GM21619 (cell line): ENCODE results near the gene LMO1.

Source experiments
- ATAC-seq: cut with Tn5 transposase; IDR thresholded peaks from one replicate; pipeline ENCODE4 v1.9.1; 2021; ENCODE audit not compliant: unreplicated experiment

The LMO1 gene

GRCh38 chr11:8266246-8267241 is 2.9 kb upstream of the LMO1 start:
- ATAC-seq: no peak

DNA sequence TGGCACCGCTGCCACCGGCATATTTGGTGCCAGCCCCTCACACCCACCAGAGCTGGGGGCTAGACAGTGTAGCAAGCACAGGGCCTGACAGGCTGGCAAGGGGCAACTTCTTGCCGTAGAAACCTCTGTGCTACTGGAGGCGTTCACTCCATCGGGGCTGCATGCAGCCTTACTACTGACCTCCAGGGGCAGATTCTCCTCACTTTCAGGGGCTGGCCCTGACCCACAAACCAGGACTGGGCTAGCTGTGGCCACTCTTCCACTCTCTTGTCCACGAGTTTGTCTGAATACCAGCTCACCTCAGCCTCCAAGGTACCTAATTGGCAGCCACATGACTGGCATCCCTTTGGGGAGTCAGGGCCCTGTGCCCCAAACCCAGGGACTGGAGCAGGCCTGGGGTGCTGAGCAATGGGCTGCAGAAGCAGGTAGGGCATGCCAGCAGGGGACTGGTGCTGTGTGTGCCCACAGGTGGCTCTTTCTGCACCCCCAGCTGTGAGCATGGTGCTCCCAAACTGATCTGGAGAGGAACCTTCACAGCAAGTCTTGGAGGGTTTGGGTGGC is 2.1 kb upstream of the LMO1 start:
- ATAC-seq: no peak

DNA sequence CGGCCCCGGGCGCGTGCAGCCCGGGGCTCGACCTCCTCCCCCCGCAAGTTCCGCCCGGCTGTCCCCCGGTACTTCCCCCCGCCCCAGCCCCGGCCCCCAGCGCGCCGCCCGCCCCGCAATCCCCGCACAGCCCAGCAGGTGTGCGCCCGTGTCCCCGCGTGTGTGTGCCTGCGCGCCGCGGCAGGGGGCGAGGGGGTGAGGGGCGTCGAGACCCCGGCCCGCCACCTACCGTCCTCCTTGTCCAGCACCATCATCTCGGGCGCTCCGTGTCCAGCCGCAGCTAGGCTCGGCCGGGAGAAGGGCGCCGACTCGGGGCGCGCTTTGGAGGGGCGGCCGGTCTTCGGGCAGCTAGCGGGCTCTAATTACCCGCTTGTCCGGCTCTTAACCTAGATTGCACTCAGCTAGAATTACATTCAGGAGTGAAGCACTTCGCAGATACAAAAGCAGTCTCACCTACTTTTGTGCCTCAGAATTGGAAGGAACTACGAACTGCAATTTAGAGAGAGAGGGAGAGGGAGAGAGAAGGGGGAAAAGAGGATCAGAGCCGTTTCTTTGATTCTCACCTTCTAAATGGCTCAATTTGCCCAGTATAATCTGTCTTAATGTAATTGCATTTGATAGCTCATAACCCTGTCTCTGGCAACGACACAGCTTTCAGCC is 439 bp downstream of the LMO1 start:
- no peak for ATAC-seq

DNA sequence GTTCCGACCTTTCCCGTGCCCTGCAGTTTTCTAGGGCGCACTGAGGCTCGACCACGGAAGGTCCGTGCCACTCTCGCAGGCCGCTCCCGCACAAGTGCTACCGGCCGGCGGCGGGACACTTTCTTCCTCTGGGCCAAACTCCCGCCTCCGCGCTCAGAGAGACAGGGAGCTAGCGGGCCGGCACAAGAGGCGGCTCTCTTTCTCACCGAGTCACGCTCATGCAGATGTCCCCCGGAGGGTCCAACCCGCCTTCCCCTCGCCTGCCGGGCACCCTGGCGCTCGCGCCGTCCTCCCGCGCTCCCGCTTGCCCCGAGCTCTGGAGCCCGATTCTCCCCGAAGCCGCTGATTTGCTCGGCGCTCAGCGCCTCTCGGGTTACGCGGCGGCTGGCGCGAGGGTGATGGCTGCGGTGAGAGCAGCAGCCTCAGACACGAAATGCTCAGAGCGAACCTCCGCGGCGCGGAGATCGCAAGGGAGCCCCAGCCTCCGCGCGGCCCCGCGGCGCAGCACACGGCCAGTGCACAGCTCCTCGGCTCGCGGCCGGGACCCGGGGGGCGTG is 1.0 kb downstream of the LMO1 start:
- no peak for ATAC-seq

DNA sequence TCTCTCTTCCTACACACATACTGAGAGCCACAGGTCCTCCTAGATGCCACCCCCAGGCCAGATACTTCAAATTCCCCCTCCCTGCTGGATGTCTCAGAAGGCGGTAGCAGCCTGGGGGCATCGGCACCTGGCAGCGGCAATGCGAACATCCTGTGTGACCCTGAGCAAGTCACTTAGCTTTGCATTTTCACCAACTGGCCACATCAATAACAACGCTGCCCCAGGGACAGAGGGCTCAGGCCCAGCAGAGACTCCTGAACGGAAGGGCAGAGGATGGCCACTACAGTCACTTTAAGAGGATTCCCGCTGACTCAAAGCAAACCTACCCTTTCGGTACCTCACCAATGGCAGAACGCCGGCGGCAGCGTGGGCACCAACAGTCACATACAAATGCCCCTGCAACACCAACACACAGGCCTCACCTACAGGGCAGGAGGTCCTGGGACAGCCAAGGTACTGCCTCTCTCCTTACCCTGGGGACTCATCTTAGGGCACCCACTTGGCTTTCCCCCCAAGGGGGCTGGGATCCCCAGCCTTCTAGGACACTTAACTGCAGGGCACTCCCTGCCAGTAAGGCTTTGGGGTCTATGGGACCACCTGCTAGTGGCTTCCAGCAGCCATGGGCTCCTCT is 1.6 kb downstream of the LMO1 start:
- ATAC-seq: no peak

- ATAC-seq: no peak
These were observed 2.4 kb downstream of the LMO1 start for GRCh38 chr11:8261291-8261690.

GRCh38 chr11:8260202-8260966 is 3.3 kb downstream of the LMO1 start:
- ATAC-seq: no peak

- no peak for ATAC-seq
These were observed 4.2 kb downstream of the LMO1 start for GRCh38 chr11:8259306-8259959.

- ATAC-seq: no peak
These were observed 4.9 kb downstream of the LMO1 start for GRCh38 chr11:8258784-8259183.

GRCh38 chr11:8258289-8258688 is 5.4 kb downstream of the LMO1 start:
- ATAC-seq: no peak

DNA sequence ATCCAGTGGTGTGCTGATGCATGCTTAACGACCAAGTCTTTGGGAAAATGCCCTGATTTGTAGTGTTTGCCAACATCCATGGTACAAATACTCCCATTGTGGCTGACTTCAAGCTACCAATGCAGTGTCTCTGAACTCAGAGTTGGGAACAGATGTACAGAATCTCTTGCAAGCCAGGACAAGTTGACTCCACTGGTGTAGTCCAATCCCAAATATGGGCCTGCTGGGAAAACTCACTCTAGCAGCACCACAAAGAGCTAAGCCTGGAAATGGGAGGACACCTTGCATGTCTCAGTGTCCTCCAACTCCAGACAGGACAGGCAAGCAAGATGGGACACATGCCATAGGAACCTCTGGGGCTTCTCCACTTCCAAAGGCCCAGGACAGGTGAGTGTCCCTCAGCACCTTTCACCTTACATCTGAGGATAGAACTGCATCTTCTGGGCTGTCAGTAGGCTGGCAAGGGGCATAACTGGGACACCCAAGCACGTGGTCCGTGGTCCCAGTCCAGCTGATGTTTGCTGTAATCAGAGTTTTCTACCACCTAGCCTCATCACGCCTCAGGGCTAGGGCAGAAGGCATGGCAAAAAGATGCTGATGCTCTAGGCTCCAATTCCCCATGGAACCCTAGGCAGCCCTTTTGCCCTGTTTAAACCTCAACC is 6.5 kb downstream of the LMO1 start:
- no peak for ATAC-seq

GRCh38 chr11:8256271-8257002 is 7.2 kb downstream of the LMO1 start:
- ATAC-seq: no peak

- ATAC-seq: no peak
These were observed 10.1 kb downstream of the LMO1 start for GRCh38 chr11:8253566-8253965.

DNA sequence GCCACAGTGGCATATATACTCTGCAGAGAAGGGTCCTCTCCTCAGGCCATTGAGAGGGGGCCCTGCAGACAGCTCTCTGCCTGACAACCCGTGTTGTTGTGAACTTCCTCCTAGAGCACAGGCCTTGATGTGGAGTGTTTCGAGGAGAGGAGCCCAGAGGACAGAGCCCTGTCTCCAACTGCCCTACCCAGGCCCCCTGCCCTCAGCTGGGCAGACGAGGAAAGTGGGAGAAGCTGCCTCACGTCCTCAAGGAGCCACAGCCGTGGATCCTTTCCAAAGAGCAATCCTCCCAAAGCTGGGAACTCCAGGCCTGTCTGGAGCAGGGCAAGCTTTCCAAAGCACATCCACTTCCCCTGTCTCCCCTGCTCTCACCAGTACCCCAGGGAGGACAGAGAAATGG is 10.7 kb downstream of the LMO1 start:
- no peak for ATAC-seq

- ATAC-seq: no peak
These were observed 11.3 kb downstream of the LMO1 start for GRCh38 chr11:8252388-8252787.

GRCh38 chr11:8251616-8252295 is 11.9 kb downstream of the LMO1 start:
- ATAC-seq: no peak

DNA sequence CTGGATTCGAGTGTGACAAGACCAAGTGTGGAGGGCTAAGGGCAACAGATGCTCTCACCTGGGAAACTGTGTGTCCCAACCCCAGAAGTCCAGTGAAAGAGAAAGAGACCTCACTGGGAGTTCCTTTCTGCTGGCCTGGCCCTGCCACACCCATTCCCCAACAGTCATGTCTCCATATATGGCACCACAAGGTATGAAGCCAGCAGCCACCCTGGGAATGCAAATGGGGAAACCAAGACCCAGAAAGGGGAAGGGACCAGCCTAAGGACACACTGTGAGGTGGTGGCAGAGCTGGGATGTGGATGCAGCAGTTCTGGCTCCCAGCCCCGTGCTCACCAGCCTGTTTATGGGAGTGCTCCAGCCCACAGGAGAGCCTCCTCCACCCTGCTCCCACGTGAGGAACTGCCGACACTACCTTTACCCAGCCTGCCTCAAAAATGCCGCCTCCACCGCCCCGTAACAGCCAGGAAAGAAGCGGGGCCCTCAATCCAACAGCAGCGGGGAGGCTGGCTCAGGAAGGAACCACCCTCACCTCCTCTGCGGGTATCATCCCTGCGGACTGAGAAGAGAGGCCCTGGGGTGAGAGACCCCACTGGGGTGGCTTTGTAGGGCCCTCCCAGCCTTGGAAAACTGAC is 12.6 kb downstream of the LMO1 start:
- no peak for ATAC-seq

DNA sequence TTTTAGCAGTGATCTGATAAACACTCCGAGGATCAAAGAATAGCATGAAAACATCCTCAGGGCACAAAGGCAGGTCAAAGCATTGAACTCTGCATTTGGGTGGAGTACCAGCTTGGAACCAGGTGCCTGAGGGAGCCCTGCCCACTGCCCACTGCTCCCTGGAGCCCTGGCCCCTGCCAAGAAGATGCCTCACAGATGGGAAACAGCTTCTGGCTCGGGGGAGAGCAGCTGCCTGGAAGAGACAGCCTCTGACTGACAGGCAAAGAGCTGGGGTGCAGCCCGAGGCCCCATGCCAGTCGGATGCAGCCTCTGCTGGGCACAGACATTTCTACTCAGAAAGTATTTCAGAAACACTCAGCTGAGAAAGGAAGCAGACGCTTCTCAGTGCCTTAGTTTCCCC is 13.2 kb downstream of the LMO1 start:
- no peak for ATAC-seq
